Skeletal muscle tissue (tissue), 4 donors: Measurements from ENCODE around the gene RNU7-1. TPM values are rescaled to one million over a fixed set of nuclear protein-coding genes. Genes with fewer than 3 reads are reported as not detected.
A peak's percentile ranks its signal among the peaks of the same experiment; 100 is the strongest.

Source experiments
- H3K27ac ChIP-seq: one replicate; pipeline ENCODE4 v1.7.0; 2013; ENCODE audit warnings: mild to moderate bottlenecking, low read depth, low read length, inconsistent platforms
- H3K27me3 ChIP-seq, 3 donors: one replicate each; pipeline ENCODE4 v1.7.0; 2013; ENCODE audit warnings: low read length in 3 of 3; ENCODE audit not compliant: control insufficient read depth in 3 of 3, insufficient read depth in 3 of 3
- H3K36me3 ChIP-seq, 3 donors: one replicate each; pipeline ENCODE4 v1.7.0; 2013; ENCODE audit warnings: low read length in 3 of 3; ENCODE audit not compliant: control insufficient read depth in 3 of 3, insufficient read depth in 3 of 3
- H3K4me1 ChIP-seq, 3 donors: one replicate each; pipeline ENCODE4 v1.7.0; 2013; ENCODE audit warnings: low read length in 3 of 3, mild to moderate bottlenecking in 3 of 3; ENCODE audit not compliant: control insufficient read depth in 3 of 3, insufficient read depth in 3 of 3
- H3K4me3 ChIP-seq, 3 donors: one replicate each; pipeline ENCODE4 v1.7.0; 2013; ENCODE audit warnings: low read length in 3 of 3
- H3K9ac ChIP-seq, 3 donors: one replicate each; pipeline ENCODE4 v1.7.0; 2013; ENCODE audit warnings: low read length in 3 of 3, mild to moderate bottlenecking in 3 of 3, moderate library complexity in 2 of 3, low read depth in 1 of 3
- H3K9me3 ChIP-seq, 3 donors: one replicate each; pipeline ENCODE4 v1.7.0; 2013; ENCODE audit warnings: low read length in 3 of 3; ENCODE audit not compliant: control insufficient read depth in 3 of 3
- total RNA-seq: library from RNA; depleted of rRNA; stranded (reverse); fragments of >200 nt; gene quantifications from one replicate; pipeline ENCODE4 v1.2.3, GENCODE V29; 2014
- donor health status: Osteomylitis.

RNU7-1 gene
- total RNA-seq, 1 donor from 2014 or later = not detected

DNA sequence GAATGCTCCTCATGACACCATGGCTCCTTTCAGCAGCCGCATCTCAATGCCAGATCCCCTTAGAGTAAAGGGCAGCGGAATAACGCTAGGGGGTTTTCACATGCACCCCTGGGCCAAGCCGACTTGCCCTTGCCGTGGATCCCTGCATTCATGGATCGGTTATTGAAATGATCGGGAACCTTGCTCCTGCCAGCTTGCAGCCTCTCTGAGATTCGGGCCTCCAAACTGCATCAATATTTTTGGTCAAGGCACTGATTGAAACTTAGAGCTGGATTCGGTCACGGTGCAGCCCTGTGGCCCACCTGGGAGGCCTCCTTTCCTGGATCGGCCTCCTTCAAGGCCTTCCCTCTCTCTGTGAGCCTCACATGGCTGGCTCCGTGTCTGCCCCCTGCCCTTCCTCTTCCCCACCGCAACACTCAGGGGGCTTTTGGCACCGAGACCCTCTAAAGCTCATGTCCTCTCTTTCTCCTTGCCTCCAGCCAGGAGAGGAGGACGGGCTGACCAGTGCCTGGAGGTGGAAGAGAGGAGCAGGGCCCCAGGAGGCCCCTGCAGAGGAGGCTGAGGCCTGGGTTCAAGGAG lies 9.3 kb downstream of the RNU7-1 start:
- H3K27ac ChIP-seq = peak overlapping the region; percentile 69
- peaks cover 7 to 28% (median 12%) of the 10 kb centered on the region in 3 donors for H3K4me1 ChIP-seq
- no peaks in the 10 kb centered on the region for H3K27me3 ChIP-seq
- H3K4me3 ChIP-seq = peak overlapping the region in 2 of 3 donors; percentile 48 to 56
- peak overlapping the region in 2 of 3 donors; percentile 23 to 50 for H3K9ac ChIP-seq
- no peaks in the 10 kb centered on the region for H3K9me3 ChIP-seq
- H3K36me3 ChIP-seq = no peaks in the 10 kb centered on the region

GRCh38 chr12:6953442-6954315 lies 10.1 kb downstream of the RNU7-1 start:
- Histone ChIP-seq H3K27me3 (no peaks in the 10 kb centered on the region), H3K9ac (peak overlapping the region in 1 of 3 donors; percentile 33), H3K9me3 (no peaks in the 10 kb centered on the region), H3K27ac (peak overlapping the region; percentile 69), H3K36me3 (no peaks in the 10 kb centered on the region), H3K4me1 (peaks cover 7 to 34% (median 18%) of the 10 kb centered on the region in 3 donors), H3K4me3 (peak overlapping the region; percentile 29 to 56 (median 50))

DNA sequence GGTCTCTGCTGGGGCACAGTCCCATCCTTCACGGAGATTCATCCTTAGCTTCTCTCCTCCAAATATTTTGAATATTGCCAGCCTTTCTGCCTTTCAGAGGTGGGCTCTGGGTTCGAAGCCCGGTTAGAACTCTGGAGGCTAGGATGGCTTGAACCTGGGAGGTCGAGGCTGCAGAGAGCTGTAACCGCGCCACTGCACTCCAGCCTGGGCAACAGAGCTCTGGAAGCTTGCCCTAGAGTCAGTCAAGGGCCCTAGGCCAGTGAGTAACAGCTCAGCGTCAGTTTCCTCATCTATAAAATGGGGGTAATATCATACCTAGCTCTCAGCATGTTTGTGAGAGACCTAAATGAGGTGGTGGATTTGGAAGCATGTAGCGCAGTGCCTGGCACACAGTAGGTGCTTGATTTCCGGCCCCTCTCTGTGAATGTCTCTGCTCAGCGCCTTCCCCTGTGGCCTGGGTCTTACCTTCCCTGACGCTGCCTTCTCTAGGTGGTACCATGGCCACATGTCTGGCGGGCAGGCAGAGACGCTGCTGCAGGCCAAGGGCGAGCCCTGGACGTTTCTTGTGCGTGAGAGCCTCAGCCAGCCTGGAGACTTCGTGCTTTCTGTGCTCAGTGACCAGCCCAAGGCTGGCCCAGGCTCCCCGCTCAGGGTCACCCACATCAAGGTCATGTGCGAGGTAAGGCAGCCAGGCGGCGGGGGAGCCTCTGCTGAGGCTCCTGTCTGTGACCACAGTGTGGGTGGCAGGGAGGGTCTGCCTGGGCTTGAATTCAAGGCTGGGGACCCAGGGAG lies 10.9 kb downstream of the RNU7-1 start:
- Histone ChIP-seq H3K4me3 (peak overlapping the region in 1 of 3 donors; percentile 29), H3K27me3 (no peaks in the 10 kb centered on the region), H3K9ac (no peak overlapping the region), H3K4me1 (peaks cover 7 to 38% (median 21%) of the 10 kb centered on the region in 3 donors), H3K27ac (peak overlapping the region; percentile 69), H3K9me3 (no peaks in the 10 kb centered on the region), H3K36me3 (no peaks in the 10 kb centered on the region)

GRCh38 chr12:6955108-6956020 lies 11.7 kb downstream of the RNU7-1 start:
- H3K4me1 ChIP-seq = peaks cover 11 to 43% (median 27%) of the 10 kb centered on the region in 3 donors
- no peak overlapping the region for H3K4me3 ChIP-seq
- H3K36me3 ChIP-seq = no peaks in the 10 kb centered on the region
- H3K27me3 ChIP-seq = no peaks in the 10 kb centered on the region
- no peak overlapping the region for H3K27ac ChIP-seq
- H3K9me3 ChIP-seq = no peaks in the 10 kb centered on the region
- no peak overlapping the region for H3K9ac ChIP-seq

- no peak overlapping the region for H3K4me3 ChIP-seq
- no peak overlapping the region for H3K27ac ChIP-seq
- H3K27me3 ChIP-seq = no peaks in the 10 kb centered on the region
- no peaks in the 10 kb centered on the region for H3K36me3 ChIP-seq
- peaks cover 17 to 47% (median 36%) of the 10 kb centered on the region in 3 donors for H3K4me1 ChIP-seq
- no peak overlapping the region for H3K9ac ChIP-seq
- H3K9me3 ChIP-seq = no peaks in the 10 kb centered on the region
These were observed 12.6 kb downstream of the RNU7-1 start for GRCh38 chr12:6956021-6956727.

GRCh38 chr12:6957151-6957701 lies 13.6 kb downstream of the RNU7-1 start:
- Histone ChIP-seq H3K9ac (peak overlapping the region in 1 of 3 donors; percentile 3), H3K27me3 (no peaks in the 10 kb centered on the region), H3K4me1 (peaks cover 27 to 57% (median 46%) of the 10 kb centered on the region in 3 donors), H3K4me3 (no peak overlapping the region), H3K36me3 (no peaks in the 10 kb centered on the region), H3K27ac (no peak overlapping the region), H3K9me3 (no peaks in the 10 kb centered on the region)

- peak overlapping the region; percentile 48 for H3K27ac ChIP-seq
These were observed 14.4 kb downstream of the RNU7-1 start for GRCh38 chr12:6957741-6958608.

GRCh38 chr12:6958609-6959057 lies 15.0 kb downstream of the RNU7-1 start:
- Histone ChIP-seq H3K9me3 (no peaks in the 10 kb centered on the region), H3K27ac (peak overlapping the region; percentile 48), H3K27me3 (no peaks in the 10 kb centered on the region), H3K9ac (no peak overlapping the region), H3K4me3 (peak overlapping the region in 1 of 3 donors; percentile 22), H3K36me3 (no peaks in the 10 kb centered on the region), H3K4me1 (peaks cover 26 to 61% (median 46%) of the 10 kb centered on the region in 3 donors)

More at GRCh38 chr12:6957741-6958608, 14.4 kb downstream of the RNU7-1 start:
- H3K27me3 ChIP-seq = no peaks in the 10 kb centered on the region
- H3K4me3 ChIP-seq = no peak overlapping the region
- H3K9me3 ChIP-seq = no peaks in the 10 kb centered on the region
- H3K9ac ChIP-seq = no peak overlapping the region
- no peaks in the 10 kb centered on the region for H3K36me3 ChIP-seq
- peaks cover 30 to 61% (median 51%) of the 10 kb centered on the region in 3 donors for H3K4me1 ChIP-seq
